OCI-LY7 (cell line): ENCODE data around the gene CATSPERB. TPM values are rescaled to one million over a fixed set of nuclear protein-coding genes. Genes with fewer than 3 reads are reported as not detected.

Source experiments
- BruUV-seq: library from RNA; stranded (reverse); fragments of 400-500 nt; replicated peaks from 2 replicates; lab custom pipeline; 2021; lab: Mats Ljungman, UMichigan
- CTCF ChIA-PET: fragments of 300-600 bp; sonication (Branson Sonifier 250); formaldehyde crosslinking; loops from one replicate; lab custom pipeline; 2022; ENCODE audit warnings: antibody characterized with exemption; ENCODE audit not compliant: unreplicated experiment; lab: Charles Lee
- POLR2A ChIA-PET: fragments of 300-600 bp; sonication (Branson Sonifier 250); formaldehyde crosslinking; loops from one replicate; lab custom pipeline; 2022; ENCODE audit warnings: antibody characterized with exemption; lab: Charles Lee
- DNase-seq: peaks from one replicate; pipeline ENCODE4 v3.0.0-alpha.2; 2015; ENCODE audit warnings: low spot score
- H2AFZ ChIP-seq: fragments of 200-600 bp; sonication (generic), shearing (Covaris generic); 2 replicates; pipeline ENCODE4 v1.6.1; 2014; ENCODE audit warnings: mild to moderate bottlenecking, antibody characterized with exemption, low read length, moderate library complexity
- H3K27ac ChIP-seq: fragments of 200-600 bp; sonication (generic); 2 replicates; pipeline ENCODE4 v1.5.1; 2014; ENCODE audit warnings: mixed run types, low read depth, mild to moderate bottlenecking, moderate library complexity, low read length, inconsistent platforms; ENCODE audit not compliant: poor library complexity, severe bottlenecking
- H3K36me3 ChIP-seq: fragments of 200-600 bp; sonication (generic); 2 replicates; pipeline ENCODE4 v1.6.1; 2014; ENCODE audit warnings: mild to moderate bottlenecking, antibody characterized with exemption, low read length, moderate library complexity, mixed read lengths; ENCODE audit not compliant: insufficient read depth
- H3K4me1 ChIP-seq: fragments of 200-600 bp; sonication (generic); 2 replicates; pipeline ENCODE4 v1.5.1; 2014; ENCODE audit warnings: mild to moderate bottlenecking, low read length; ENCODE audit not compliant: insufficient read depth, poor library complexity, severe bottlenecking
- H3K4me2 ChIP-seq: fragments of 200-600 bp; sonication (generic); 2 replicates; pipeline ENCODE4 v1.6.1; 2014; ENCODE audit warnings: mild to moderate bottlenecking, low read length
- H3K4me3 ChIP-seq: fragments of 200-600 bp; sonication (generic); 2 replicates; pipeline ENCODE4 v1.5.1; 2014; ENCODE audit warnings: mild to moderate bottlenecking, low read depth, low read length; ENCODE audit not compliant: poor library complexity, severe bottlenecking
- H3K79me2 ChIP-seq: fragments of 200-600 bp; sonication (generic); 2 replicates; pipeline ENCODE4 v1.6.1; 2016; ENCODE audit warnings: low read depth, mild to moderate bottlenecking, low read length, moderate library complexity, mixed read lengths; ENCODE audit not compliant: insufficient read depth
- H3K9me2 ChIP-seq: fragments of 200-600 bp; sonication (generic); 2 replicates; pipeline ENCODE4 v1.6.1; 2016; ENCODE audit warnings: mild to moderate bottlenecking, low read length, mixed read lengths; ENCODE audit not compliant: insufficient read depth
- H3K9me3 ChIP-seq: fragments of 200-600 bp; sonication (generic); 2 replicates; pipeline ENCODE4 v1.6.1; 2014; ENCODE audit warnings: mild to moderate bottlenecking, mixed run types, low read length, mixed read lengths
- H4K20me1 ChIP-seq: fragments of 200-600 bp; sonication (generic); 2 replicates; pipeline ENCODE4 v1.6.1; 2014; ENCODE audit warnings: mild to moderate bottlenecking, antibody characterized with exemption, low read length, moderate library complexity, mixed read lengths; ENCODE audit not compliant: insufficient read depth
- EZH2phosphoT487 ChIP-seq: fragments of 200-600 bp; sonication (generic); IDR thresholded peaks from 2 replicates; pipeline ENCODE4 v1.6.1; 2018; ENCODE audit warnings: low read depth, borderline replicate concordance, mild to moderate bottlenecking, mixed run types, antibody characterized with exemption, low read length, moderate library complexity, mixed read lengths
- intact Hi-C: fragments of 100-400 bp; cut with micrococcal nuclease; formaldehyde crosslinking; loops from one replicate; pipeline ENCODE4 v1.10.0; 2022; ENCODE audit not compliant: unreplicated experiment
- total RNA-seq, 2 experiments: library from RNA; depleted of rRNA in 1 of 2; stranded (reverse); fragments of >200 nt in 1 of 2; shearing (Covaris generic) in 1 of 2; gene quantifications; 2 replicates each; pipeline ENCODE4 v1.2.3, GENCODE V29; 2014 to 2022
- TF ChIP-seq, protein P1 (sequence below): fragments of 200-600 bp; sonication (generic); conservative IDR thresholded peaks from 2 replicates; pipeline ENCODE4 v1.5.1; 2014; ENCODE audit warnings: mild to moderate bottlenecking, antibody characterized with exemption, low read length, moderate library complexity, mixed read lengths

Gene CATSPERB
- total RNA-seq, 2 experiments from 2014 or later: not detected

DNA sequence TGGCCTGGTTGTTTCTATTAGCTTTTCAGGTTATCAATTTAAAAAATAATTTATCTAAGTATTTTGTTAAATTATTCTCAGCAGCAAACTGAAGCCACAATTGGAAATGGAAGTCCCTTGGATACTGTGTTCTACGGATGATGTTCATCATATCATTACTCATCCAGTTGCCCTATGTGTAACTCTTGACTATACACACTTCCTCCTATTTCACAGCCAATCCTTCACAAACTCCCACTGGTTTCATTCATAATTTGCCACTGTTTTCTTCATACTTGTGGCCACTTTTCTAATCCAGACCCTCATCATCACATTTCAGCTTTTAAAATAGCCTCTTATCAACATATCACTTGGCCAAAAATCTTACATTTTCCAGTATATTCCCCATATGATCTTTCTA, 84.0 kb downstream of the CATSPERB start:
- no TSS peak for BruUV-seq
- Histone ChIP-seq H3K36me3 (no peaks in the 10 kb centered on the region), H3K9me2 (no peaks in the 10 kb centered on the region), H3K4me3 (no peak overlapping the region), H3K4me1 (no peaks in the 10 kb centered on the region), H3K27ac (no peak overlapping the region), H4K20me1 (no peaks in the 10 kb centered on the region), H2AFZ (no peak overlapping the region), H3K79me2 (no peaks in the 10 kb centered on the region), H3K4me2 (no peak overlapping the region), H3K9me3 (no peaks in the 10 kb centered on the region)
- DNase-seq: no peak
- TF ChIP-seq EZH2phosphoT487: no peak
- TF ChIP-seq, protein P1, sequence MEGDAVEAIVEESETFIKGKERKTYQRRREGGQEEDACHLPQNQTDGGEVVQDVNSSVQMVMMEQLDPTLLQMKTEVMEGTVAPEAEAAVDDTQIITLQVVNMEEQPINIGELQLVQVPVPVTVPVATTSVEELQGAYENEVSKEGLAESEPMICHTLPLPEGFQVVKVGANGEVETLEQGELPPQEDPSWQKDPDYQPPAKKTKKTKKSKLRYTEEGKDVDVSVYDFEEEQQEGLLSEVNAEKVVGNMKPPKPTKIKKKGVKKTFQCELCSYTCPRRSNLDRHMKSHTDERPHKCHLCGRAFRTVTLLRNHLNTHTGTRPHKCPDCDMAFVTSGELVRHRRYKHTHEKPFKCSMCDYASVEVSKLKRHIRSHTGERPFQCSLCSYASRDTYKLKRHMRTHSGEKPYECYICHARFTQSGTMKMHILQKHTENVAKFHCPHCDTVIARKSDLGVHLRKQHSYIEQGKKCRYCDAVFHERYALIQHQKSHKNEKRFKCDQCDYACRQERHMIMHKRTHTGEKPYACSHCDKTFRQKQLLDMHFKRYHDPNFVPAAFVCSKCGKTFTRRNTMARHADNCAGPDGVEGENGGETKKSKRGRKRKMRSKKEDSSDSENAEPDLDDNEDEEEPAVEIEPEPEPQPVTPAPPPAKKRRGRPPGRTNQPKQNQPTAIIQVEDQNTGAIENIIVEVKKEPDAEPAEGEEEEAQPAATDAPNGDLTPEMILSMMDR: no peak
- CTCF ChIA-PET: no interaction called here
- POLR2A ChIA-PET: no interaction called here
- intact Hi-C loops: no loop called here

DNA sequence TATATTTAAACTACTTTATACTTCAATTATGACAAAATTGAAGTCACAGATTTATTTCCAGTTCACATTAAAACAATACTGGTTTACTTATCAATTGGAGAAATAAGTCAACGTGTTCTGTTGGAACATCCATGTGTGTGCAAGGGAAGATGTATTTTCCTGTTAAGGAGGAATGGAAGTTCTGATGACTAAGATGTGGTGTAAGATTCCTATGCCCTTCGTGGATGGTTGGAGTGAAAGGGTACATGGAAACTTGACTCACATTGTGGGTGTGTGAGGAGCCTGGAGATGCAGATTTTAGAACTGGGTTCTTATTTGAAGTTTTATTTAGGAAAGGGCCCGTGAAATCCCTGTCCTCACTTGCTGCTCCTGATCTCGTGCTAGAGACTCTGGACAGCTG, 95.3 kb downstream of the CATSPERB start:
- Histone ChIP-seq H3K79me2 (no peaks in the 10 kb centered on the region), H4K20me1 (no peaks in the 10 kb centered on the region), H3K27ac (no peak overlapping the region), H3K36me3 (no peaks in the 10 kb centered on the region), H2AFZ (no peak overlapping the region), H3K4me1 (no peaks in the 10 kb centered on the region), H3K4me2 (no peak overlapping the region), H3K4me3 (no peak overlapping the region), H3K9me2 (no peaks in the 10 kb centered on the region), H3K9me3 (no peaks in the 10 kb centered on the region)
- DNase-seq: no peak
- TF ChIP-seq, protein P1: no peak
- no peak for TF ChIP-seq EZH2phosphoT487
- intact Hi-C loops: no loop called here
- POLR2A ChIA-PET: no interaction called here
- no TSS peak for BruUV-seq
- CTCF ChIA-PET: no interaction called here

DNA sequence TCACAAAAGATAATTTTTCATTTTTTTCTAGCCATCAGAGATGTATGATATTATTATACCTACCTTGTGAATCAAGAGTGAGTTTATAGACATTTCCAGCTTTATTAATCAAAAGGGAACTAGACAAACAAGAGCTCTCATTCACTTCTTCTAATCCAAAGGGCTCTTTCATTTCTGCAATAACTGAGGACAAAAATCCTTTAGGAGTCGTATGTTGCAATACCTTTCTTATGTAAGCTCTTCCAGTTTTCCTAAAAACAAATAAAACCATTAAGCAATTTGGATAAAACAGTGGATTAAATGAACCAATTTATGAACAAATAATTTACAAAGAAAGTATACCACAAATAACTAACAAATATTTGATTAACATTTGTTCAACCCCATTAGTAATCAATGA, 107.1 kb downstream of the CATSPERB start:
- CTCF ChIA-PET: no interaction called here
- no peaks in the 10 kb centered on the region for H3K4me1 ChIP-seq
- H3K4me3 ChIP-seq: no peak overlapping the region
- no peak for DNase-seq
- H4K20me1 ChIP-seq: no peaks in the 10 kb centered on the region
- no peaks in the 10 kb centered on the region for H3K79me2 ChIP-seq
- H3K9me2 ChIP-seq: no peaks in the 10 kb centered on the region
- H3K9me3 ChIP-seq: no peaks in the 10 kb centered on the region
- no TSS peak for BruUV-seq
- no peaks in the 10 kb centered on the region for H3K36me3 ChIP-seq
- no peak for TF ChIP-seq EZH2phosphoT487
- TF ChIP-seq, protein P1: no peak
- no peak overlapping the region for H3K4me2 ChIP-seq
- POLR2A ChIA-PET: interaction anchor here (0.7 to 0.9 kb wide), 2 partner anchors 10 to 346 kb away, joined by 3 read pairs; no protein-coding TSS in a partner anchor
- intact Hi-C loops: no loop called here
- no peak overlapping the region for H3K27ac ChIP-seq
- H2AFZ ChIP-seq: no peak overlapping the region
